ENCODE results near the gene TUBB. TPM values are rescaled to one million over a fixed set of nuclear protein-coding genes. Genes with fewer than 3 reads are reported as not detected.

The TUBB gene
- total and polyA plus RNA-seq, 9 of the 15 experiments (the other 6 are each of a cell fraction or from before 2014, with no cell fraction given), result 971 to 2,870 (median 1,478) TPM

DNA sequence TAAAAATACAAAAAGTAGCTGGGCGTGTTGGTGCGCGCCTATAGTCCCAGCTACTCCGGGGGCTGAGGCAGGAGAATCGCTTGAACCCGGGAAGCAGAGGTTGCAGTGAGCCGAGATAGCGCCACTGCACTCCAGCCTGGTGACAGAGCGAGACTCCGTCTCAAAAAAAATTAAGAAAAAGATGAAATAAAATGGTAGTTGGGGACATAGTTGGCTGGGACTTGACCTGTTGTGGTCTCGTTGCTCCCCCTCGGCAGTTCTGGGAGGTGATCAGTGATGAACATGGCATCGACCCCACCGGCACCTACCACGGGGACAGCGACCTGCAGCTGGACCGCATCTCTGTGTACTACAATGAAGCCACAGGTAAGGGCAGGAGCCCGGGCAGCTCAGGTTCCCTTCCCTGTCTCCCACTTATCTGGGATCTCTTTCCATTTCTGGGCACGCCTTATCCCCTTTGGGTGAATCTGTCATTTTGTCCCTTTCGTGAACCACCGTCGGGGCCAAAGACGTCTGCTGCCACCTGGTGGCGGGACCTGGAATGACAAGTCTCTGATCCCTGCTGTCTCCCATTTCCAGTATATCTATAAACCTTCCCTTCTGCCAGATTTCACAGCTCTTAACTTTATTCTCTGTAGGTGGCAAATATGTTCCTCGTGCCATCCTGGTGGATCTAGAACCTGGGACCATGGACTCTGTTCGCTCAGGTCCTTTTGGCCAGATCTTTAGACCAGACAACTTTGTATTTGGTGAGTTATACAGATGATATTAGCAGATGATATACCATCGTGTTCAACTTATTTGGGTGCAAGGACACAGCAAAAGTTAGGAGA is 2.3 kb downstream of the TUBB start (continued):
- no peak for TF ChIP-seq C11orf30 (IDR thresholded peaks at IDR 0.05; ENCODE audit: low read depth)
- no peak for TF ChIP-seq SRSF1 (IDR thresholded peaks at IDR 0.05; ENCODE audit: low read depth, low read length)
- TF ChIP-seq, protein P1, sequence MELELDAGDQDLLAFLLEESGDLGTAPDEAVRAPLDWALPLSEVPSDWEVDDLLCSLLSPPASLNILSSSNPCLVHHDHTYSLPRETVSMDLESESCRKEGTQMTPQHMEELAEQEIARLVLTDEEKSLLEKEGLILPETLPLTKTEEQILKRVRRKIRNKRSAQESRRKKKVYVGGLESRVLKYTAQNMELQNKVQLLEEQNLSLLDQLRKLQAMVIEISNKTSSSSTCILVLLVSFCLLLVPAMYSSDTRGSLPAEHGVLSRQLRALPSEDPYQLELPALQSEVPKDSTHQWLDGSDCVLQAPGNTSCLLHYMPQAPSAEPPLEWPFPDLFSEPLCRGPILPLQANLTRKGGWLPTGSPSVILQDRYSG (tag; conservative IDR thresholded peaks at IDR 0.05; ENCODE audit: low read depth), result no peak
- TF ChIP-seq ZNF41 (CRISPR knock-in tag; conservative IDR thresholded peaks at IDR 0.05), result no peak
- TF ChIP-seq ZNF165 (CRISPR knock-in tag; IDR thresholded peaks at IDR 0.05; ENCODE audit: borderline replicate concordance), result no peak
- TF ChIP-seq, protein P2, sequence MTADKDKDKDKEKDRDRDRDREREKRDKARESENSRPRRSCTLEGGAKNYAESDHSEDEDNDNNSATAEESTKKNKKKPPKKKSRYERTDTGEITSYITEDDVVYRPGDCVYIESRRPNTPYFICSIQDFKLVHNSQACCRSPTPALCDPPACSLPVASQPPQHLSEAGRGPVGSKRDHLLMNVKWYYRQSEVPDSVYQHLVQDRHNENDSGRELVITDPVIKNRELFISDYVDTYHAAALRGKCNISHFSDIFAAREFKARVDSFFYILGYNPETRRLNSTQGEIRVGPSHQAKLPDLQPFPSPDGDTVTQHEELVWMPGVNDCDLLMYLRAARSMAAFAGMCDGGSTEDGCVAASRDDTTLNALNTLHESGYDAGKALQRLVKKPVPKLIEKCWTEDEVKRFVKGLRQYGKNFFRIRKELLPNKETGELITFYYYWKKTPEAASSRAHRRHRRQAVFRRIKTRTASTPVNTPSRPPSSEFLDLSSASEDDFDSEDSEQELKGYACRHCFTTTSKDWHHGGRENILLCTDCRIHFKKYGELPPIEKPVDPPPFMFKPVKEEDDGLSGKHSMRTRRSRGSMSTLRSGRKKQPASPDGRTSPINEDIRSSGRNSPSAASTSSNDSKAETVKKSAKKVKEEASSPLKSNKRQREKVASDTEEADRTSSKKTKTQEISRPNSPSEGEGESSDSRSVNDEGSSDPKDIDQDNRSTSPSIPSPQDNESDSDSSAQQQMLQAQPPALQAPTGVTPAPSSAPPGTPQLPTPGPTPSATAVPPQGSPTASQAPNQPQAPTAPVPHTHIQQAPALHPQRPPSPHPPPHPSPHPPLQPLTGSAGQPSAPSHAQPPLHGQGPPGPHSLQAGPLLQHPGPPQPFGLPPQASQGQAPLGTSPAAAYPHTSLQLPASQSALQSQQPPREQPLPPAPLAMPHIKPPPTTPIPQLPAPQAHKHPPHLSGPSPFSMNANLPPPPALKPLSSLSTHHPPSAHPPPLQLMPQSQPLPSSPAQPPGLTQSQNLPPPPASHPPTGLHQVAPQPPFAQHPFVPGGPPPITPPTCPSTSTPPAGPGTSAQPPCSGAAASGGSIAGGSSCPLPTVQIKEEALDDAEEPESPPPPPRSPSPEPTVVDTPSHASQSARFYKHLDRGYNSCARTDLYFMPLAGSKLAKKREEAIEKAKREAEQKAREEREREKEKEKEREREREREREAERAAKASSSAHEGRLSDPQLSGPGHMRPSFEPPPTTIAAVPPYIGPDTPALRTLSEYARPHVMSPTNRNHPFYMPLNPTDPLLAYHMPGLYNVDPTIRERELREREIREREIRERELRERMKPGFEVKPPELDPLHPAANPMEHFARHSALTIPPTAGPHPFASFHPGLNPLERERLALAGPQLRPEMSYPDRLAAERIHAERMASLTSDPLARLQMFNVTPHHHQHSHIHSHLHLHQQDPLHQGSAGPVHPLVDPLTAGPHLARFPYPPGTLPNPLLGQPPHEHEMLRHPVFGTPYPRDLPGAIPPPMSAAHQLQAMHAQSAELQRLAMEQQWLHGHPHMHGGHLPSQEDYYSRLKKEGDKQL (CRISPR knock-in tag; IDR thresholded peaks at IDR 0.05; ENCODE audit: borderline replicate concordance), result no peak
- peak; percentile 30; the same call in 1 of the 2 replicates for TF ChIP-seq POLR2G (IDR thresholded peaks at IDR 0.05; ENCODE audit: low read depth, low read length)
- no peak for TF ChIP-seq PTRF (tag; IDR thresholded peaks at IDR 0.05)
- TF ChIP-seq, protein P3, sequence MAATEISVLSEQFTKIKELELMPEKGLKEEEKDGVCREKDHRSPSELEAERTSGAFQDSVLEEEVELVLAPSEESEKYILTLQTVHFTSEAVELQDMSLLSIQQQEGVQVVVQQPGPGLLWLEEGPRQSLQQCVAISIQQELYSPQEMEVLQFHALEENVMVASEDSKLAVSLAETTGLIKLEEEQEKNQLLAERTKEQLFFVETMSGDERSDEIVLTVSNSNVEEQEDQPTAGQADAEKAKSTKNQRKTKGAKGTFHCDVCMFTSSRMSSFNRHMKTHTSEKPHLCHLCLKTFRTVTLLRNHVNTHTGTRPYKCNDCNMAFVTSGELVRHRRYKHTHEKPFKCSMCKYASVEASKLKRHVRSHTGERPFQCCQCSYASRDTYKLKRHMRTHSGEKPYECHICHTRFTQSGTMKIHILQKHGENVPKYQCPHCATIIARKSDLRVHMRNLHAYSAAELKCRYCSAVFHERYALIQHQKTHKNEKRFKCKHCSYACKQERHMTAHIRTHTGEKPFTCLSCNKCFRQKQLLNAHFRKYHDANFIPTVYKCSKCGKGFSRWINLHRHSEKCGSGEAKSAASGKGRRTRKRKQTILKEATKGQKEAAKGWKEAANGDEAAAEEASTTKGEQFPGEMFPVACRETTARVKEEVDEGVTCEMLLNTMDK (IDR thresholded peaks at IDR 0.05; ENCODE audit: borderline replicate concordance, insufficient read depth, low read depth, low read length, poor library complexity, severe bottlenecking), result peak; percentile 96
- no peak for TF ChIP-seq ZBTB8A (IDR thresholded peaks at IDR 0.05; ENCODE audit: partially characterized antibody)
- TF ChIP-seq DIDO1 (tag; IDR thresholded peaks at IDR 0.05; ENCODE audit: low read depth), result no peak
- TF ChIP-seq MAFG (tag; conservative IDR thresholded peaks at IDR 0.05), result no peak
- TF ChIP-seq, protein P4, sequence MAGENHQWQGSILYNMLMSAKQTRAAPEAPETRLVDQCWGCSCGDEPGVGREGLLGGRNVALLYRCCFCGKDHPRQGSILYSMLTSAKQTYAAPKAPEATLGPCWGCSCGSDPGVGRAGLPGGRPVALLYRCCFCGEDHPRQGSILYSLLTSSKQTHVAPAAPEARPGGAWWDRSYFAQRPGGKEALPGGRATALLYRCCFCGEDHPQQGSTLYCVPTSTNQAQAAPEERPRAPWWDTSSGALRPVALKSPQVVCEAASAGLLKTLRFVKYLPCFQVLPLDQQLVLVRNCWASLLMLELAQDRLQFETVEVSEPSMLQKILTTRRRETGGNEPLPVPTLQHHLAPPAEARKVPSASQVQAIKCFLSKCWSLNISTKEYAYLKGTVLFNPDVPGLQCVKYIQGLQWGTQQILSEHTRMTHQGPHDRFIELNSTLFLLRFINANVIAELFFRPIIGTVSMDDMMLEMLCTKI (IDR thresholded peaks at IDR 0.05; ENCODE audit: partially characterized antibody), result no peak
- 0 out of 2 replicates have a peak, but pooled peaks have one; percentile 6 for TF ChIP-seq MAFK (IDR thresholded peaks at IDR 0.05; ENCODE audit: low read length)
- peak in 1 of 2 experiments; percentile 62; a peak in 1 of 4 replicates for TF ChIP-seq TBL1XR1 (IDR thresholded peaks at IDR 0.05; ENCODE audit: low read length in 2 of 2)
- TF ChIP-seq ELF2 (CRISPR knock-in tag; IDR thresholded peaks at IDR 0.05), result peak; percentile 58; the same call in 1 of the 2 replicates
- TF ChIP-seq ZNF121 (CRISPR knock-in tag; conservative IDR thresholded peaks at IDR 0.05), result no peak

Measured in K562 (cell line).